GM18499 (cell line): Measurements from ENCODE around the gene EGFR.

Experiments
- ATAC-seq: cut with Tn5 transposase; IDR thresholded peaks from one replicate; pipeline ENCODE4 v1.9.1; 2021; ENCODE audit warnings: moderate number of reproducible peaks; ENCODE audit not compliant: insufficient read depth, unreplicated experiment

The EGFR gene

DNA sequence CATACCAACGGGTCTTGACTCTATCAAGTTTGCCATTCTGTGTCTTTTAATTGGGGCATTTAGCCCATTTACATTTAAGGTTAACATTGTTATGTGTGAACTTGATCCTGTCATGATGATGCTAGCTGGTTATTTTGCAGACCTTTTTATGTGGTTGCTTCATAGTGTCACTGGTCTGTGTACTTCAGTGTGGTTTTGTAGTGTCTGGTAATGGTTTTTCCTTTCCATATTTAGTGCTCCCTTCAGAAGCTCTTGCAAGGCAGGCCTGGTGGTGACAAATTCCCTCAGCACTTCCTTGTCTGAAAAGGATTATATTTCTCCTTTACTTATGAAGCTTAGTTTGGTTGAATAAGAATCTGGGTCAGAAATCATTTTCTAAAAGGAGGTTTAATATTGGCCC is 211.2 kb downstream of the EGFR start:
- no peak for ATAC-seq

DNA sequence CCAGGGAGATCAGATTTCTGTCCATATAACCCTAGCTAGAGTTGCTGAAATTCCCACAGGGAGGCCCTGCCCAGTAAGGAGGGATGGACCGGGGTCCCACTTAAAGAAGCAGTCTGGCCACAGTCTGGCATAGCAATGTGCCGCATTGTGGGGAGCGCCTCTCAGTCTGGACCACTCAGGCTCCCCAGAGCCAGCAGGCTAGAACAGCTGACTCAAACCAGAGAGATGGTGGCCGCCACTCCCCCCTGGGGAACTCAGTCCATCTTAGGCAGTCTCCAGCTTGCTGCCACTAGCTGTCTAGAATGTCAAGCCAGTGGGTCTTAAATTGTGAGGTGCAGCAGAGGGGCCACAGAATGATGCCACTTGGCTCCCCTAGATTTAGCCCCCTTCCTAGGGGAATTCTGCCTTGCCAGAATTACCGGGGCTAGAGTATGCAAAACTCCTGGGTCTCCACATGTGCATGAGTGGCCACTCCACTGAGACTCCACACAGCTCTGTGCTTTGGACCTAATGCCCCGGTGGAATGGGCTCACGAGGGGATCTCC is 213.0 kb downstream of the EGFR start:
- no peak for ATAC-seq

DNA sequence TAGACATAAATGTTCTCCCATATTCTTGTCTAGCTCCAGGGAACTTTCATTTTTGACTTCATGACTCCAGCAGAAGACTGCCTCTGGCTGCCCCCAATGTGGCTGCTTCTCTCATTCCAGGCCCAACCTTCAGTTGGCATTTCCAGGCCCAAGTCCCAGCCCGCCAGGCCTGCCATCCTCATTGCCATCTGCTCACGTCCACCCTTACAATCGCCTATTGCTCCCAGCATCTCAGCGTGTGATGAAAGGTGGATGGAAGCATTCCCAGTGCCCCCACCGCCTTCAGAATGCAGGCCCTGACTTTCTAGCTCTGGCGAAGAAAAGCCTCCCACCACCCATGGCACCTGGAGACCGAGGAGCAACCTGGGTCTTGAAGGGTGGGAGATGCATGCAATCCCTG is 214.2 kb downstream of the EGFR start:
- no peak for ATAC-seq

DNA sequence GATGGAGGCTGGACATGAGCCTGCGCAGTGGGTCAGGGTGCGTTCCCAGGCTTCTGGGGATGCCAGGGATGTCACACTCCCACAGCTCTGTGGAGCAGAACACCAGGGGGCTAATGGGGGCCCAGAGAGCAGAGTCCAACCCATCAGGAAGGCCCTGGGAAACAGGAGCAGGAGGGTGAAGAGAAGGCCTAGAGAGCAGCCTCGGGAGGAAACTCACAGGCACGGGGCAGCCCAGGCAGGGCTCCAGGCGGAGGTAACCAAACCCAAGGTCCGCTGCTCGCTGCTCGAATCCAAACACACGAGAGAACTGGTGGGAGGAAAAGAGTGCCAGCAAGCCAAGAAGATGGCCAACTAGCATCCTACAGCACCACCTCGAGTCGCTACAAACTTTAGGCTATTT is 215.6 kb downstream of the EGFR start:
- no peak for ATAC-seq

DNA sequence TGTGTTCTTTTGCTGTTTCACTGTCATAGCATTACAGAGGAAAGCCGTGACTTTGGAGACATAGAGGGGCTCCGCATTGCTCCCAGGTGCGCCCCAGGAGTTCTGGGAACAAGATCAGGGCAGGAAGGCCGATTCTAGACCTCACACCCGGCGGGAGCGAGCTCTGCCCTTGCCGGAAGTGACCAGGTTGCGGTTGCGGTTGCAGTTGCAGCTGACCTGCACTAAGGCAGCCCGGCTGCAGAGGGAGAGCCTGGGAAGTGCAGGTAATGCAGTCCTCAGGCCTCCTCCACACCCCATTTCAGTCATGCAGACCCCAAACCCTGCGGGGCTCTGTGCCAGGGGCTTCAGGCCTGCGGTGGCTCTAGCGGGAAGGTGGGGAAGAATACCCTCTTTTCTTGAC is 216.3 kb downstream of the EGFR start:
- ATAC-seq: no peak

DNA sequence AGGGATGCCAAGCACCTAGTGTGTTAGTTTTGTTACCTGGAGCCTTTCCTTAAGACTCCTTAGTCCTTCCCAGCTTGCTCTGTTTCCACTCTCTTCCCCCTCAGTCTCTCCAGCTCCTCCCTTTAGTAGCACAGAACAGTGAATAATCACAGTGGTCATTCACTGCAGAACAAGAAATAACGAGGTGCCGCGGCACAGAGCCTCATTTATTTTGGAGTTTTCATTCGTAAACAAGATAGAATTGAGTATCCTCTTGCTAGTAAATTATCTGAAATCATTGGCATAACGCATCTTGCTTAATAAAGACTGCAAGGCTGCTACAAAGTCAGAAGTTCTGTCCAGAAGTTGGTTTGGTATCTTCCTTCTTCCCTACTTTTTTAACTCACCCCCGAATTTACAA is 217.0 kb downstream of the EGFR start:
- no peak for ATAC-seq

DNA sequence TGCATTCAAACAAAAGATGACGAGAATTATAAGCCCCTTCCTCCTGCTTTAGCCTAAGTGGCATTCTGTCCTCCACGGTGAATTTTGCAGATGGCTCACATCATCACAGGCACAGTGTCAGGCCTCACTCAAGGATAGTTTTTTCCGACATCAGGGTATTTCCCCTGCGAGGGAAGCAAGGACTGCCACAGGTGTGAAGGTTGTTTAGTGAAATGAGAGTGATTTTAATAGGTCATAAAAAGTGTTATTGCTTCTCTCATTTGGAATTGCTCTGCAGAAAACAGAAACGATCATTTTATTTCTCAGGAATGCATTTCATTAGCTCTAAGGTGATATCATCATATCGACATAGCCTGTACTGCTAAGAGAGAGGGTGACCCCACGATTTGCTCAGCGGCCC is 217.7 kb downstream of the EGFR start:
- no peak for ATAC-seq

DNA sequence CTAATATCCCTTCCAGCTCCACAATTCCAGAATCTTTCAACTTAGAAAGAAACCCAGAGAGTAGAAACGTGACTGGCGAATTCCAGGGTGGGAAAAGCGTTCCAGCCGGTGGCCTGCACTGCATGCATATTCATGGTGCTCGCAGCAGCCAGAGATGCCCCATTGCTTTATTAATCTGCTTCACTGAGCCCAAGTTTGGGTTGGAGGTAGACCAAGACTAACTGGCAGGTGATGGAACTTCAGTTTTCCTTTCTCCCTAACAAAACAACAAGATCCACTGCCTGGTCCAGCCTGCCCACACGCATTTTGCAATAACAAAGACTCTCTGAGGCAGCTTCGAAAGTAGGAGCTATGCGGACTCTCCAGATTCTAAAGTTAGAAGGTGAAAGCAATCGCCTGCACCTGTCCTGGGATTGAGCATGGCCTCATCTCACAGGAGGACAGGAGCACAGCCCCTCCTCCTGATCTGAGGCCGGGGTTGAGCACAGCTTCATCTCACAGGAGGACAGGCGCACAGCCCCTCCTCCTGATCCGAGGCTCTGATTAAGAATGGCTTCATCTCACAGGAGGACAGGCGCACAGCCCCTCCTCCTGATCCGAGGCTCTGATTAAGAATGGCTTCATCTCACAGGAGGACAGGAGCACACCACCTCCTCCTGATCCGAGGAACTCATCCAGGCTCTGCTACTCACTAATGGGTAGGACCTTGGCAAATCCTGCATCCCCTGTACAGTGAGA is 218.5 kb downstream of the EGFR start:
- ATAC-seq: no peak

DNA sequence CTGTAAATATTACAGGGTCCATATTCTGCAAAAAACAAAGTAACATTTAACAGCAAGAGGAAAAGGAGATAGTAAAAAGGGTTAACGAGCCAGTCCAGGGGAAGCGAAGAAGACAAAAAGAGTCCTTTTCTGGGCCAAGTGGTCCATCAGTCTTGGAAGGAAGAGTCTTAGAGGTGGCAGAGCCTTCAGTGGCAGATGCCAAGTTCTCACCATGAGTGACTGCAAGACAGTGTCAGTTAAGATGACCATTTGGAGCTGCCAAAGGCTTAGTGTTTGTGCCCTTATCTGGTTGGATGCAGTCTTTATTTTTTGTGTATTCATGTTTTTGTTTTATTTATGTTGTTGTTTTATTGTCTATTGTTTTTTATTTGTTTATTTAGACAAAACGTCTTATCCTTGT is 220.6 kb downstream of the EGFR start:
- no peak for ATAC-seq

DNA sequence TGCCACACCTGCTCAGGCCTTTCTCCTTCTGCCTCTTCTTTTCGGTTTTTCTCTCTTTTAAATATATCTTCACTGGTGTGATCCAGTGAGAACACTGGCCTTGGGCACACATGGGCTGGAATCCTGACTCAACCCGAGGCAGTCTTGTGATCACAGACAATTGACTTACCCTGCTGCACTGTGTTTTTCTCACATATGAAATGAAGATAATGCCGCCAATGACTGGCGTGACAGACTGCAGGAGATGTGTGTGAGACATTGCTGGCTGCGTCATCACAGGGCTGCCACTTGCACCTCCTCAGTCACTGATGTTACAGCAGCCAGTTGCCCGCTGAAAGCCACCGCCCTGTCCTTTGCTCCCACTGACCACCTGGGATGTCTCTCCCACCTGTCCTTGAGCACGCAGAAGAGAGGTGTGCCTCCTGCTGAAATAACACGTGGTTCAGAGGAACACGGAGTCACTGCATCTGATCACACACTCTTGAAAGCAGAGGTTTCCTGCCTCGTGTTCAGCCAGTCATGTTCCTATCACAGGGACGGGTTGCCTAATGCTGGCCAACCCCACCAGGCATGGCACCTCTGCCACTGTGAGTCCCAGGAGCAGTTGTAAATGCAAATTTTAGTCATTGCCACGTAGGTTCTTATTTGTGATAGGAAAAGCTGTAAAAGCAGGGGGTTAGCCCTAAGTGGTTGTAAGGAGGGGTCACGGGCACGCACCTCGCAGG is 221.8 kb downstream of the EGFR start:
- ATAC-seq: no peak

DNA sequence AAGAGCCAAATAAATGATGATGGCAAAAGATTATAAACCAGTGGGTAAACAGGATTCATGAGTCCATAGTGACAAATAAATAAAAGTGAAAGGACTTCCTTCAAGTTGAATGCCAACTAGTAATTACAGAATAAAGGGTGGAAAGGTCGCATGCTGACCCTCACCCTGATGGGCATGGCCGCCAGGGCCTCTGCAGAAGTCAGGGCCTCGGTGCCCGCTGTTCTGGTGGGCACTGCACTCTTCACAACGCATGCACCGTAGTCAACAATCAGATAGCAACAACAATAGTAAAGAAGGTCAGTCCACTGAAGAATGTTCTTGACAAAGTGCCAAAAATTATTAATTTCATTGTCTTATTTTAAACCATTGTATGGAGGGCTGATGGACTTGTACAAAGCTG is 223.1 kb downstream of the EGFR start:
- ATAC-seq: no peak

DNA sequence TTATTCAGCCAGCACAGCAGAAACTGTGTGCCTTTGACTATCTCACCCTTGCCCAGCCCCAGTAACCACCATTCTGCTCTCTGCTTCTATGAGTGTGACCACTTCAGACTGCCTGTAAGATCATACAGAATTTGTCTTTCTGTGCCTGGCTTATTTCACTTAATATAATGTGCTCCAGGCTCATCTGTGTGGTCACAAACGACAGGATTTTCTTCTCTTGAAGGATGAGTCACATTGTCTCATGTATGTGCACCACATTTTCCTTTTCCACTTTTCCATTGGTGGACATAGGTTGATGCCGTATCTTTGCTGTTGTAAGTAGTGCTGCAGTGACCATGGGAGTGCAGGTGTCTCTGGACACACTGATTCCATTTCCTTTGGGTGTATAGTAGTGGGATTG is 223.8 kb downstream of the EGFR start:
- ATAC-seq: no peak

DNA sequence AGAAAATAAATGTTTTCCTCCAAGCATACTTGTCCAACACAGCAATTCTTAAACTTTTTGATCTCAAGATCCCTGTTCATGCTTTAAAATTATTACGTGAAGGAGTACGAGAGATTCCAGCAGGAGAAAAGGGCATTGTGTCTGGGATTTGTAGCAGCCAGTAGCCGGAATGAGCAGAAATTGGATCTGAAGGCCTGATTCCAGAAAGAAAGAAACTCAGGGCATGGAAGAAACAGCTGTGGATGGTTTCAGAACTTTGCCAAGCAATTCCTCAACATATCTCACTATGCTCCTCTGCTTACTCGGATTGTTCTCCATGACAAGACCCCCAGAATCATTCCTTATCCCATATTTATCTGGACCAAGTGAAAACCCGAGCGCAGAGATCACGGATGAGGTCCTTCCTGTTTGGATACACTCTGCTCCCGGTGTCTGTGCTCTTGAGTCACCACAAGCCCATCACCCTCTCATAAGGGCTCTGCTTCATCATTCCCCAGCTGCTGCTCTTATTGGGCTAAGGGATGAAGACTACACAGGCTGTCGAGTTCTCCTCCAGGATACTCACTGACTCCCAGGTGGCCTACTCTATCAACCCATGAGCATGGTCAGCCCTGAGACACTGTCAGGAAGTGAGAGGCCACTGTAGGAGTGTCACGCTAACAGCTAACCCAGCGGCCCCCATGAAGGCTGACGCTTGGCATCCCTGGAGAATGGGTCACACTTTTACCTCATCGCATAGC is 225.4 kb downstream of the EGFR start:
- ATAC-seq: no peak

DNA sequence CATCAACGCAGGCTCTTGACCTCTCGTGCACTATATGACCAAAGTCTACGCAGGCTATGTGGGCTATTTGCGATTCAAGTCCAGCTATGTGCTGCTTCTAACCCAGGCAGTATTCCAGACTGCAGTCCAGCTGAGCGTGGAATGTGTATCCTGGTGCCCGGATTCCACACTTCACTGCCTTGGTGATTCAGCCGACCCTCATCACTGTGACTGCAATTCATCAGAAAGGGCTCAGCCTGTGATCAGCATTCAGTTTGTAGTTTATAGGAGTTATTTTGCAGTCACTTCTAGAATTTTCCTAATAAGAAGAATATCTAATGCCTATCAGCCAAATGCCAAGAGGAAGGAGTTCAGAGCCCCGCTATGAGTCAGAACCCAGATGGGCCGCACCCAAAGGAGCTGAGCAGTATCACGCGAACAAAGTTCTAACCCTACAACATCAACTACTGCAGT is 226.5 kb downstream of the EGFR start:
- no peak for ATAC-seq

DNA sequence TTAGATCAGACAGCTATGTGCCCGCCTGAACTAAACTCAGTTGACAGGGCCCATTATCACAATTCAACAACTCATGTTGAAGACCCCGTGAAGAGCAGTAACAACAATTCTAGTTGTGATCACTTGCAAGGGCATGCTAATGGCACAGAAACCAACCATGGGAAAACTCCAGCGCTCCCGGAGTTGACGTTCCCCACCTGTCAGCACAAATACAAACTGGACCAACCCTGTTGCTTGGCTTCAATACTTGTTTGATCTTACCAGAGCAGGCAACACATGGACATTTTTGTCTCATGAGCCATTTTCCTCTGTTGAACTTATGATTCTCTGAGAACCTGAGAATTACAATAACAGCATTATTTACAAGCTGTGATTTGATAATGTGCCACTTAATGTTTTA is 227.4 kb downstream of the EGFR start:
- ATAC-seq: no peak

DNA sequence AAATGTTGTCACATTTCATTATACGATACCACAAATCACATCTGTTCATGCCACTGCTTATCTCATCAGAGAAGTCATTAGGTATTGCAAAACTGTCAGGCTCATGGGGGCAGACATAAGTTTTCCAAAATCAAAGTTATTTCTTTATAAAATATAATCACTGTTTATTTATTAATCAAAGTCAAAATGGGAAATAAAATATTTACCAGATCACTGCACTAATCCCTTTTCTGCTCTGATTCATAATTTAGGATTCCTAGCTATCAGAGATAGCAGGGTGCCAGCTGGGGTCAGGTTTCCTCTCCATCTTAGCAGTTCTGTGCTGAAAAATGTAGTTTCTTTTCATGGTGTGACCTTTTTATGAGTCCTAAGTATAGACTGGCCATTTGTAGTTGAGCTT is 228.6 kb downstream of the EGFR start:
- no peak for ATAC-seq

DNA sequence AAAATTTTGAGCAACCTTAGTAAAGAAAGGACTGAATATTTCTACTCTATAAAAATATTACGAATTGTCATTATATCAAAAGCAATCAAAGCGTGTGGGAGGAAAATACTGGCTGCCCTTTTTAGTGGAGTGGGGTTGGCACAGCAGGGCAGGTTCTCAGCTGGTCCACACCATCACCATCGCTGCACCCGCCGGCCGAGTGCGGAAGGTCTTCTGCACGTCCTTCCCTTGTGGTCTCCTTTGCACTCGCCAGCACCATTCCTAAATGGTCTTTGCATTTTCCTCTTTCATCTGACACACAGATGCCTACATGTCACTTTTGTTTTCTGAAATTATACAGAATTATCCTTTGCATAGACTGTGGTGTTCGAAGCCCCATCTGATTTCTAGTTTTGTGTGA is 229.7 kb downstream of the EGFR start:
- ATAC-seq: no peak

DNA sequence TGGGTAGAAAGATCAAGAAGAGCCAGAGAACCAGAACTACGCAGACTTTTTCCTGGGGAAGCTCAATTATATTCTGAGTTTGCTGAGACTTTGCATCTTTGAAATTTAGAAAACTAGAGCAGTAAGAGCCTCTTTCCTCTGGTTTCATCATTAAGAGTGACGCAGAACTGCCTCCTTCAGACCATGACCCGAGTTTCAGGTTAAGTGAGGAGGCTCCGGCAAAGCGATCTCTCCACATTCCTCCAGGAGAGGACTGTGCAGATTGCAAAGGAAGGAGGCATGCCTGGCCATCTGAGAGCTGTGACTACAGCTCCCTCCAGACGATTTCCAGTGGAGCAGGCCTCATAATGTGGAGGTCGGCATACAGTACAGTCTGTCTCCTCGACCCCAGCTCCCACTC is 230.5 kb downstream of the EGFR start:
- no peak for ATAC-seq

DNA sequence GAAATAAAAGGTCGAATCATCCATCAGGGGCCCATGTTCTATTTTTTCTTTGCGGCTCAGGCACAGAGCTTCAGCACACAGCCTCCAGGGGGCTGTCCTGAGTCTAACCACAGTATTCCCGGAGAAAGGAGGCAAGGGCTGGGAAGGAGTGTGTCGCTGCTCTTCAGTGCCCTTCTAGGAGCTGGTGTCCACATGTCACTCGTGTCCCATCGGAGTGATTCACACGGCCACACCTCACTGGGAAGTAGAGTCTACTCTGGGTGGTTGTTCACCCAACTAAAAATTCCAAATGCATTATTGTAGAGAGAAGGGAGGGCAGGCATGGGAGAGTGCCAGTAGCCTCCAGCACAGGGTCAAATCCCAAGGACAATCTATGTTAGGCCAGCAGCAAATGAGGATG is 231.5 kb downstream of the EGFR start:
- no peak for ATAC-seq

DNA sequence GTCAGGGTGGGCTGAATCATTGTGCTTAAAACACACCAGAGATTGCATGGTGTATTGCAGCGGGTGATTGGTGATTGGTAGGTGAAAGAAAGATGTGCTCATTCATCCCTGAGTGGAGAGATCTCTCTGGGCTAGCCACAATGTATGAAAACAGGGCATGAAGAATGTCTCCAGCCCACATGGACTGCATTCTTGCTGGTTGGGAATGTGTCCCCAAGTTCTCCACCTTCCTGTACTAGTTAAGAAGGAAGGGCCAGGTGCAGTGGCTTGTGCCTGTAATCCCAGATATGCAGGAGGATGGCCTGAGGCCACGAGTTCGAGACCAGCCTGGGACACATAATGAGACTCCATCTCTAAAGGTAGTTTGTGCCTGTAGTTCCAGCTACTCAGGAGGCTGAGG is 232.5 kb downstream of the EGFR start:
- ATAC-seq: no peak

DNA sequence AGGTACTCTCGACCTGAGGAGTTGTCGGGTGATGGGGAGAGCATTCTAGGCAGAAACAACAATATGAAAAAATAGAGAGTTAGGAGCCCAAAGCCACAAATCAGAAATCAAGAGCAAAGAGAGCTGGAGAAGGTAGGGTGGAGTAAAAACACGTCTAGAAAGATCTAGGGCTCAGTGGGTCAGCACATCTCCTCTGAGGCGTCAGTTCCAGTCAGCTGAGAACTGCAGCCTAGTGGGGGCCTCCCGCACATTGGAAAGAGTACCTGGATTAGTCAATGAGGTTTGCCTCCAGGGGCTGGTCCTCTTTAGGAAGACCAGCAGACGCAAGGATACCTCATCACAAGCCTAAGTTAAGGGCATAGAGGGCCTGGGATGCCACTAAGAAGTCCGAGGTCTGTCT is 233.1 kb downstream of the EGFR start:
- ATAC-seq: no peak
